GM23248 (cell line): ENCODE data around the gene KATNAL1. TPM values are rescaled to one million over a fixed set of nuclear protein-coding genes. Genes with fewer than 3 reads are reported as not detected.

Experiments
- DNase-seq: peaks from one replicate; pipeline ENCODE4 v3.0.0-alpha.2; 2015
- H2AFZ ChIP-seq: fragments of 200-600 bp; sonication (generic); 2 replicates; pipeline ENCODE4 v1.6.1; 2016; ENCODE audit warnings: antibody characterized with exemption
- H3F3A ChIP-seq: fragments of 200-600 bp; sonication (generic); 2 replicates; pipeline ENCODE4 v1.6.1; 2016; ENCODE audit warnings: mild to moderate bottlenecking, antibody characterized with exemption, mixed run types; ENCODE audit not compliant: insufficient read depth
- H3K27ac ChIP-seq: fragments of 200-600 bp; sonication (generic); 2 replicates; pipeline ENCODE4 v1.5.1; 2016; ENCODE audit warnings: mild to moderate bottlenecking
- H3K27me3 ChIP-seq: fragments of 200-600 bp; sonication (generic); replicated peaks from 2 replicates; pipeline ENCODE4 v1.6.1; 2016; ENCODE audit warnings: mild to moderate bottlenecking; ENCODE audit not compliant: insufficient read depth
- H3K36me3 ChIP-seq: fragments of 200-600 bp; sonication (generic); 2 replicates; pipeline ENCODE4 v1.6.1; 2016; ENCODE audit warnings: low read depth, mild to moderate bottlenecking
- H3K4me1 ChIP-seq: fragments of 200-600 bp; sonication (generic); 2 replicates; pipeline ENCODE4 v1.6.1; 2016; ENCODE audit warnings: mild to moderate bottlenecking; ENCODE audit not compliant: insufficient read depth
- H3K4me2 ChIP-seq: fragments of 200-600 bp; sonication (generic); one replicate; pipeline ENCODE4 v1.6.1; 2016; ENCODE audit warnings: mild to moderate bottlenecking; ENCODE audit not compliant: unreplicated experiment
- H3K4me3 ChIP-seq: fragments of 200-600 bp; sonication (generic); 2 replicates; pipeline ENCODE4 v1.5.1; 2016; ENCODE audit warnings: mild to moderate bottlenecking
- H3K79me2 ChIP-seq: fragments of 200-600 bp; sonication (generic); 2 replicates; pipeline ENCODE4 v1.6.1; 2016; ENCODE audit warnings: mild to moderate bottlenecking; ENCODE audit not compliant: insufficient read depth
- H3K9ac ChIP-seq: fragments of 200-600 bp; sonication (generic); 2 replicates; pipeline ENCODE4 v1.6.1; 2016; ENCODE audit warnings: mild to moderate bottlenecking
- H3K9me2 ChIP-seq: fragments of 200-600 bp; sonication (generic); 2 replicates; pipeline ENCODE4 v1.6.1; 2016; ENCODE audit warnings: mixed run types, mild to moderate bottlenecking, moderate library complexity; ENCODE audit not compliant: insufficient read depth
- H3K9me3 ChIP-seq: fragments of 200-600 bp; sonication (generic); one replicate; pipeline ENCODE4 v1.6.1; 2017; ENCODE audit warnings: low read depth
- H4K20me1 ChIP-seq: fragments of 200-600 bp; sonication (generic); 2 replicates; pipeline ENCODE4 v1.6.0; 2016; ENCODE audit not compliant: insufficient read depth
- EZH2 ChIP-seq: fragments of 200-600 bp; sonication (generic); IDR thresholded peaks from 2 replicates; pipeline ENCODE4 v1.6.1; 2018; ENCODE audit warnings: antibody characterized with exemption, mild to moderate bottlenecking; ENCODE audit not compliant: insufficient read depth, poor library complexity, severe bottlenecking
- EZH2phosphoT487 ChIP-seq: fragments of 200-600 bp; sonication (generic); IDR thresholded peaks from 2 replicates; pipeline ENCODE4 v1.6.1; 2018; ENCODE audit warnings: antibody characterized with exemption, moderate library complexity, mild to moderate bottlenecking, low read depth; ENCODE audit not compliant: insufficient read depth
- WGBS, 2 experiments: methylation state at CpG; one replicate each; pipeline ENCODE4 v1.1.6; 2015 to 2017; ENCODE audit warnings: low lambda C conversion rate in 2 of 2, low coverage in 1 of 2; ENCODE audit errors: missing lambda C conversion rate in 2 of 2; 5-methylcytosine and 5-hydroxymethylcytosine counted together
- in situ Hi-C: fragments of 300-500 bp; cut with MboI; formaldehyde crosslinking; loops from 2 replicates; pipeline ENCODE4 v1.15.0; 2020
- polyA plus RNA-seq: library from polyadenylated mRNA; unstranded; fragments of >200 nt; fragmentation: Nextera tagmentation; extraction: Ambion mirVana; gene quantifications from 2 replicates; pipeline ENCODE4 v1.2.1, GENCODE V29; 2016
- total RNA-seq: library from RNA; depleted of rRNA; stranded (reverse); fragments of >200 nt; shearing (Covaris generic); gene quantifications from 2 replicates; pipeline ENCODE4 v1.2.3, GENCODE V29; 2014

Gene KATNAL1
- total and polyA plus RNA-seq, 2 experiments from 2014 or later = 23.1 to 34.8 TPM

GRCh38 chr13:30319655-30320054, 12.3 kb upstream of the KATNAL1 start:
- no peak overlapping the region for H3K27ac ChIP-seq
- no peaks in the 10 kb centered on the region for H3K9me3 ChIP-seq
- no peaks in the 10 kb centered on the region for H4K20me1 ChIP-seq
- H3K4me1 ChIP-seq = peaks cover 12% of the 10 kb centered on the region
- H3F3A ChIP-seq = no peaks in the 10 kb centered on the region
- no peaks in the 10 kb centered on the region for H3K79me2 ChIP-seq
- no peaks in the 10 kb centered on the region for H3K36me3 ChIP-seq
- H3K9me2 ChIP-seq = no peaks in the 10 kb centered on the region
- no peak overlapping the region for H3K4me3 ChIP-seq
- no peaks in the 10 kb centered on the region for H3K27me3 ChIP-seq
- in situ Hi-C loops = no loop called here
- TF ChIP-seq EZH2phosphoT487 (no peak), EZH2 (no peak)
- no peak overlapping the region for H2AFZ ChIP-seq
- 36 to 38% methylated on average over 5 of the region's 5 CpGs for WGBS, 2 experiments
- no peak overlapping the region for H3K9ac ChIP-seq
- H3K4me2 ChIP-seq = no peak overlapping the region
- peak; percentile 50 for DNase-seq

GRCh38 chr13:30319130-30319529, 11.8 kb upstream of the KATNAL1 start:
- Histone ChIP-seq H3F3A (no peaks in the 10 kb centered on the region), H2AFZ (no peak overlapping the region), H3K9ac (no peak overlapping the region), H3K79me2 (no peaks in the 10 kb centered on the region), H3K9me3 (no peaks in the 10 kb centered on the region), H3K36me3 (no peaks in the 10 kb centered on the region), H3K4me2 (no peak overlapping the region), H3K4me1 (peaks cover 12% of the 10 kb centered on the region), H3K4me3 (no peak overlapping the region), H3K27me3 (no peaks in the 10 kb centered on the region), H3K9me2 (no peaks in the 10 kb centered on the region), H3K27ac (no peak overlapping the region), H4K20me1 (no peaks in the 10 kb centered on the region)
- in situ Hi-C loops = no loop called here
- no peak for TF ChIP-seq EZH2
- no peak for TF ChIP-seq EZH2phosphoT487
- DNase-seq = no peak
- 67% methylated on average over 4 of the region's 4 CpGs for WGBS, 2 experiments

DNA sequence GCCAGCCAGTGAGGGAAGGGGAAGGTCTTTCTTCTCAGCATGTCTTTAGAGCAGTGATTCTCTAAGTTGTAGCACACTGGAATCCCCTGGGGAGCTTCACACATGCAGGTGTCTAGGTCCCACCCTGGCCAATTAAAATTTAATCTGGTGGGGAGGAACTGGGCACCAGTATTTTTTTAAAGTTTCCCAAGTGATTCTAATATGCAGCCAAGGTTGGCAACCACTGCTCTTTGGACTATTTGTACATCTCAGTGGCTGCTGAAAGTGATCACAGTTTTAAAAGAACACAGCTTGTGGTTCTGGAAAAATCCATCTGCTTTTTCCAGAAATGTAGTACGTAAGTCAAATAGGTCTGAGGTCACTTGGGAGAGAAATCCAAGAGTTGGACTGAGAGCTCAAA, 10.7 kb upstream of the KATNAL1 start:
- Histone ChIP-seq H4K20me1 (no peaks in the 10 kb centered on the region), H3K9ac (no peak overlapping the region), H2AFZ (no peak overlapping the region), H3K27me3 (no peaks in the 10 kb centered on the region), H3K27ac (no peak overlapping the region), H3F3A (no peaks in the 10 kb centered on the region), H3K79me2 (no peaks in the 10 kb centered on the region), H3K4me2 (no peak overlapping the region), H3K36me3 (no peaks in the 10 kb centered on the region), H3K9me2 (no peaks in the 10 kb centered on the region), H3K4me1 (peaks cover 12% of the 10 kb centered on the region), H3K9me3 (no peaks in the 10 kb centered on the region), H3K4me3 (no peak overlapping the region)
- in situ Hi-C loops = no loop called here
- DNase-seq = no peak
- TF ChIP-seq EZH2phosphoT487 (no peak), EZH2 (no peak)
- WGBS, 2 experiments = 79 to 82% methylated on average over 1 of the region's 1 CpG

GRCh38 chr13:30314562-30314961, 7.2 kb upstream of the KATNAL1 start:
- no peak for DNase-seq
- TF ChIP-seq EZH2 (no peak), EZH2phosphoT487 (no peak)
- Histone ChIP-seq H3K27me3 (no peaks in the 10 kb centered on the region), H3F3A (no peaks in the 10 kb centered on the region), H3K27ac (no peak overlapping the region), H3K36me3 (no peaks in the 10 kb centered on the region), H4K20me1 (no peaks in the 10 kb centered on the region), H3K4me3 (no peak overlapping the region), H3K9me3 (no peaks in the 10 kb centered on the region), H2AFZ (no peak overlapping the region), H3K79me2 (no peaks in the 10 kb centered on the region), H3K9me2 (no peaks in the 10 kb centered on the region), H3K4me1 (peaks cover 13% of the 10 kb centered on the region), H3K9ac (no peak overlapping the region), H3K4me2 (no peak overlapping the region)
- WGBS, 2 experiments = 90 to 93% methylated on average over 2 of the region's 2 CpGs
- in situ Hi-C loops = no loop called here

DNA sequence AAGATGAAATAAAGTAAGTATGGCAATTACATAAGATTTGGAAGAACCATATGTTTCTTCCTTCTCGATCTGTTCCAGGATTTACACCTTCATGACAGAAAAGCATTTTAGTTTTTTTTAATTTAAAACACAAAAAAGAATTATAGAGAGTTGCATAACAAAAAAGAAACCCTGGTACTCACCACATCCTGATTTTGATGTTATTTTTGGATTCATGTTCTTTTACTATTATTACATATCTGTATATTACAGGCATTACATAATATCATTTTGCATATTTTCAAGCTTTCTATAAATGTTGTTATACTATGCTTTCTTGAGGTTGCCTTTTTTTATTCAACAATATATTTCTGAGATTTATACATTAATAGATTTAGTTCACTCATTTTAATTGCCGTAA, 6.7 kb upstream of the KATNAL1 start:
- Histone ChIP-seq H3K9me3 (no peaks in the 10 kb centered on the region), H3K79me2 (no peaks in the 10 kb centered on the region), H3K9ac (no peak overlapping the region), H3K4me1 (peaks cover 13% of the 10 kb centered on the region), H3K4me3 (no peak overlapping the region), H2AFZ (no peak overlapping the region), H4K20me1 (no peaks in the 10 kb centered on the region), H3K9me2 (no peaks in the 10 kb centered on the region), H3K4me2 (no peak overlapping the region), H3F3A (no peaks in the 10 kb centered on the region), H3K36me3 (no peaks in the 10 kb centered on the region), H3K27me3 (no peaks in the 10 kb centered on the region), H3K27ac (no peak overlapping the region)
- 94 to 100% methylated on average over 2 of the region's 2 CpGs for WGBS, 2 experiments
- in situ Hi-C loops = no loop called here
- DNase-seq = no peak
- no peak for TF ChIP-seq EZH2phosphoT487
- no peak for TF ChIP-seq EZH2
